C4-2B (cell line): ENCODE results near the gene CYTH2.

Experiments used
- ZFX ChIP-seq: fragments of 450-650 bp; IDR thresholded peaks from 2 replicates; pipeline ENCODE4 v1.6.1; 2017
- TF ChIP-seq, protein P1 (sequence below): fragments of 450-650 bp; conservative IDR thresholded peaks from 2 replicates; pipeline ENCODE4 v1.5.1; 2017; ENCODE audit warnings: mild to moderate bottlenecking

DNA sequence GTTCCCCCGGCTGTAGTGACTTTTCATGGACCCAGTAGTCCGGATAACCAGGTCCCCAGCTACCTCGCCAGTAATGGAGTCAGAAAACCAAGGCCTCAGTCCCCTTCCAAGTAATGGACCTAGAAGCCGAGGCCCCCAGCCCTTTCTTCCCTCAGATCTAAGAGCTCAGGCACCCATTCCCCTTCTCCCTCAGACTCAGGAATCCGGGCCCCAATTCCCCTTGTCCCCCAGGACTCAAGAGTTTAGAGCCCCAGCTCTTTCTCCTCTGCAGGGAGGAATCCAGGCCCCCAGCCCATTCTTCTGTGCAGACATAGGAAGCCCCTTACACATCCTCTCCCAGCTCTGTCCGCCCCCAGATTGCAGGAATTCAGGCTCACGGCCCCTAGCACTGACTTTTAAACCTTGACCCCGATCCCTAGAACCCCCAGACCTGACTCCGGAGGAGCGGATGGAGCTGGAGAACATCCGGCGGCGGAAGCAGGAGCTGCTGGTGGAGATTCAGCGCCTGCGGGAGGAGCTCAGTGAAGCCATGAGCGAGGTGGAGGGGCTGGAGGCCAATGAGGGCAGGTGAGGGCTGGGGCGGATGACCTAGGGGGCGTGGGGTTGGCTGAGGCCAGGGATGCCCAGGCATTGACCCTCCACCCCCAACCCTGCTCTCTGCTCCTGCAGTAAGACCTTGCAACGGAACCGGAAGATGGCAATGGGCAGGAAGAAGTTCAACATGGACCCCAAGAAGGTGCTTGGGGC lies 938 bp downstream of the CYTH2 start:
- TF ChIP-seq, protein P1, sequence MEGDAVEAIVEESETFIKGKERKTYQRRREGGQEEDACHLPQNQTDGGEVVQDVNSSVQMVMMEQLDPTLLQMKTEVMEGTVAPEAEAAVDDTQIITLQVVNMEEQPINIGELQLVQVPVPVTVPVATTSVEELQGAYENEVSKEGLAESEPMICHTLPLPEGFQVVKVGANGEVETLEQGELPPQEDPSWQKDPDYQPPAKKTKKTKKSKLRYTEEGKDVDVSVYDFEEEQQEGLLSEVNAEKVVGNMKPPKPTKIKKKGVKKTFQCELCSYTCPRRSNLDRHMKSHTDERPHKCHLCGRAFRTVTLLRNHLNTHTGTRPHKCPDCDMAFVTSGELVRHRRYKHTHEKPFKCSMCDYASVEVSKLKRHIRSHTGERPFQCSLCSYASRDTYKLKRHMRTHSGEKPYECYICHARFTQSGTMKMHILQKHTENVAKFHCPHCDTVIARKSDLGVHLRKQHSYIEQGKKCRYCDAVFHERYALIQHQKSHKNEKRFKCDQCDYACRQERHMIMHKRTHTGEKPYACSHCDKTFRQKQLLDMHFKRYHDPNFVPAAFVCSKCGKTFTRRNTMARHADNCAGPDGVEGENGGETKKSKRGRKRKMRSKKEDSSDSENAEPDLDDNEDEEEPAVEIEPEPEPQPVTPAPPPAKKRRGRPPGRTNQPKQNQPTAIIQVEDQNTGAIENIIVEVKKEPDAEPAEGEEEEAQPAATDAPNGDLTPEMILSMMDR, result no peak
- TF ChIP-seq ZFX, result no peak
